Non-pigmented ciliary epithelial cell (primary cell): ENCODE measurements around the gene RORB.

Experiments
- DNase-seq: peaks from one replicate; pipeline ENCODE4 v3.0.0-alpha.2; 2010; ENCODE audit warnings: low read depth

The RORB gene

DNA sequence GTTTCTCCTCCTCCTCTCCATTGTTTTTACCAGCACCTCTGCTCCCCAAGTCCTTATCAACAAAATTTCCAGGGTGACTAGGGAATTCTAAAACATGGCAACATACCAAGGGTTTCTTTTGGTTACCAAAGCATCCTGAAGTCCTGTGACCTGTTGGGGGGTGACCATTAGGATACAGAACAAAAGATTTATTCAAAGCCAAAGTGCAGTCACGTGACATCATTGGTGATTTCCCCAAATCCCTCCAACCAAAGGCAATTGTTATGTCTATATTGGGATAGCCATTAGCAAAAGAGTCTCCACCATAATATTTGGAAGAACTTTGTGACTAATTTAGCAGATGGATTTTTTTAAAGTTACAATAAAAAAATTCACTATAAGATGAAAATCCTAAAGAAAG is 222.2 kb downstream of the RORB start:
- DNase-seq: no peak

GRCh38 chr9:74721696-74722660 is 224.8 kb downstream of the RORB start:
- no peak for DNase-seq

DNA sequence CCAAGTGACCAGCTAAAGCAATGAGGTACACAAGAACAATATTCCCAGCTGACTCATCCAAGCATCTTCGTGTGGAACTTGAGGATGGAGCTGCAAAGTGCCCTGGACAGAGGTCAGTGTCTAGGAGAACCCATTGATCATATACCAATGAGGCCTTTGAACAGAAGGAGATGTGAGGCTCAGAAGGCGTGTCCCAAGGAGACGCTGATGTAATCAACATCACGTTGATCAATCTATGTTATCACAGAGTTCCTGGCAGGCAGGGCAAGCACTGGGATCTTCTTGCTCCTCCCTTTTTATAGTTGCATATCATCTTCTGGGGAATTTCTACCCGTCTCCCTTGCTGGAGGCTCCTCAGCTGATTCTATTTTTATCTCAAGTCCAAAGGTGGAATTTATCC is 227.2 kb downstream of the RORB start:
- DNase-seq: no peak

DNA sequence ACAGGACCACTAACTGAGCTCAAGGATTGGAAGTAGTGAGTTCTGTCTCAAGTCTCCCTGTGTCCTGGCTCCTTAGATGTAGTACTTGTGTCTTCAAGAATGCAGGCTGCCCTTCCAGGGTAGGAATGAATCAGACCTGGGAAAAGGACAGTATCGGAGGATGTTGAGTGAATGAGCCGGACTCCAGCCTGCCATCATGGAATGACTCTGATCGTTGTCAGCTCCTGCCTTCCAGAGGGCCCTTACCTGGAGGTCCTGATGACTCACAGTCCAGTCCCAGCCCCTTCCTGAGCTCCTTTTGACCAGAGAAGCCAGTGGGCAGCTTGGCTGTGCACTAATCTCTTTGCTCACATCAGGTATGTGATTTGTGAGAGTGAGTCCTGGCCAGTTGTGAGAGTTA is 229.4 kb downstream of the RORB start:
- no peak for DNase-seq

DNA sequence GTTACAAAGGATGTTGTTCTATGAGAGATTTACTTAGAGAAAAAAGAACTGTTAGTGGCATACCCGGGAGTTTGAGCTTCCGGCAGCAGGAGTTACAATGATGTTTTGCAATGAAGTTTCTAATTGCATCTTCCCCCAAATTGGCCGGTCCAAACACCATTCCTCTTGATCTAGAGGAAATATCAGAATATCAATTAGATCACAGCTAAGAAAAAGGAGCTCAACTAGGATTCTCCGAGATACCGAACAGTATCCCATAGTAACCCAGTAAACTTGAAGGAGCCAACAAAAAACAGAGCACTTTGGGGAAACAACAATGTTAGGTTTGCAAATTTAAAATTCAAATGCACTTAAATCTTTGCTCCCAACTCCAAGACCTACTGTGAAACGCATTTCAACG is 231.0 kb downstream of the RORB start:
- DNase-seq: no peak

GRCh38 chr9:74729136-74729695 is 232.1 kb downstream of the RORB start:
- no peak for DNase-seq

DNA sequence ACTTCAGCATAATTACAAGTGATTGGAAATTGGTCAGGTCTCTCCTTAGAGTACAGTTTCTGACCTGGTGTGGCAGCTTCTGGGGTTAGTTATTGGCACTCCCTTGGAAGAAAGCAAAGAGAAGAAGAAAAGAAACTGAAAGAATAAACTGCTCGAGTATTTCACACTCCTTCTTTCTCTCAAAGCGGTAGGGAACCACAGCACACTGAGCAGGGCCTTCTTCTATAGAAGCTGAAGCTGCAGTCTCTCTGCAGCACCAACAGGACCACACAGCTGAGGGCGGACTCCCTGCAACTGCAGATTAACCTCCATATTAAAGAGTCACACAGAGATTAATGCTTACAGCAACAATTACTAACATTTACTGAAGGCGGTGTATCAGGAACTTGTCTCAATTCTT is 238.6 kb downstream of the RORB start:
- DNase-seq: no peak

- no peak for DNase-seq
Measured at GRCh38 chr9:74736646-74737045, 239.5 kb downstream of the RORB start.

DNA sequence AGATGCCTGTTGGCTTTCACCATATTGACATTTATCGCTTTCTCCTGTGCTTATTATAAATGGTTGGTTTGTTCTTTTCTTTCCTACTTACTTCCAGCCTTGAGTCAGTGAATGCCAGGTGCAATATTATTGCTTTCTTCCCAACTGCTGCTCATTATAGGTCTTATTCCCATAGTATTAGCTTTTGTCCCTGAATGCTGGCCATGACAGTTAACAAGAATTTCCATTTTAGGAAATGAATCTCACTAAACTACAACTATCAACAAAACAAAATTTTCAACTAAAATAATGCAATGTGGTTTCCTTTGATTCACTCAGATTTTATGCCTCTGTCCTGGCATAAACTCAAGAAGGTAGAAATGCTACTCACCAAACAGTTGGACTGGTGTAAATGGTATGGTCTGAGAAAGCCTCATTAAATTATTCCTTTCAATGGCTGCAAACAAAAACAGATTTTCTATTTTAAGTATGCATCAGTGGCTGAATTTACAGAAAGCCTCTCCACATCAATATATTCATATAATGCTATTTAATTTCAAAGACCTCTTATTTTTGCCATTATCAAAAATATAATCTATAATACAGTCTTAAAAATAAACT is 245.2 kb downstream of the RORB start:
- DNase-seq: no peak
